ENCODE data around the gene ZC2HC1C.

DNA sequence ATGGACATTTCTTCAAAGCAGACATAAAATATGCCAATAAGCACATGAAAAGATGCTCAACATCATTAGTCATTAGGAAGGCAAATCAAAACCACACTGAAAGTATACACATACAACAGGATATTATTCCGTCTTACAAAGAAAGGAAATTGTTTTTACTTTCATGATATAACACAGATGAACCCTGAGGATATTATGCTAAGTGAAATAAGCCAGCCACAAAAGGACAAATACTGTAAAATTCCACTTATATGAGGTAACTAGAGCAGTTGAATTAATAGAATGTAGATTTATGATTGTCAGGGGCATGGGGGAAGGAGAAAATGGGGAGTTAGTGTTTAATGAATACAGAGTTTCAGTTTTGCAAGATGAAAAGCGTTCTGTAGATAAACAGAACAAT, 9.8 kb upstream of the ZC2HC1C start:
- TF ChIP-seq, protein P1, sequence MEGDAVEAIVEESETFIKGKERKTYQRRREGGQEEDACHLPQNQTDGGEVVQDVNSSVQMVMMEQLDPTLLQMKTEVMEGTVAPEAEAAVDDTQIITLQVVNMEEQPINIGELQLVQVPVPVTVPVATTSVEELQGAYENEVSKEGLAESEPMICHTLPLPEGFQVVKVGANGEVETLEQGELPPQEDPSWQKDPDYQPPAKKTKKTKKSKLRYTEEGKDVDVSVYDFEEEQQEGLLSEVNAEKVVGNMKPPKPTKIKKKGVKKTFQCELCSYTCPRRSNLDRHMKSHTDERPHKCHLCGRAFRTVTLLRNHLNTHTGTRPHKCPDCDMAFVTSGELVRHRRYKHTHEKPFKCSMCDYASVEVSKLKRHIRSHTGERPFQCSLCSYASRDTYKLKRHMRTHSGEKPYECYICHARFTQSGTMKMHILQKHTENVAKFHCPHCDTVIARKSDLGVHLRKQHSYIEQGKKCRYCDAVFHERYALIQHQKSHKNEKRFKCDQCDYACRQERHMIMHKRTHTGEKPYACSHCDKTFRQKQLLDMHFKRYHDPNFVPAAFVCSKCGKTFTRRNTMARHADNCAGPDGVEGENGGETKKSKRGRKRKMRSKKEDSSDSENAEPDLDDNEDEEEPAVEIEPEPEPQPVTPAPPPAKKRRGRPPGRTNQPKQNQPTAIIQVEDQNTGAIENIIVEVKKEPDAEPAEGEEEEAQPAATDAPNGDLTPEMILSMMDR (IDR thresholded peaks at IDR 0.05; ENCODE audit: poor library complexity) = no peak
- TF ChIP-seq EZH2 (IDR thresholded peaks at IDR 0.05; ENCODE audit: borderline replicate concordance) = no peak

Measured in hepatocyte (in vitro differentiated cells).